HG03280 (cell line): ENCODE measurements around the gene SRSF6.
"Not testable (repeated sequence)": the region's sequence is repeated elsewhere in the genome, so short reads cannot be mapped to it uniquely, and the experiment has no call there.

ENCODE experiments used
- ATAC-seq: cut with Tn5 transposase; IDR thresholded peaks from one replicate; pipeline ENCODE4 v1.9.1; 2021; ENCODE audit warnings: mild to moderate bottlenecking, moderate library complexity; ENCODE audit not compliant: unreplicated experiment

SRSF6 gene

DNA sequence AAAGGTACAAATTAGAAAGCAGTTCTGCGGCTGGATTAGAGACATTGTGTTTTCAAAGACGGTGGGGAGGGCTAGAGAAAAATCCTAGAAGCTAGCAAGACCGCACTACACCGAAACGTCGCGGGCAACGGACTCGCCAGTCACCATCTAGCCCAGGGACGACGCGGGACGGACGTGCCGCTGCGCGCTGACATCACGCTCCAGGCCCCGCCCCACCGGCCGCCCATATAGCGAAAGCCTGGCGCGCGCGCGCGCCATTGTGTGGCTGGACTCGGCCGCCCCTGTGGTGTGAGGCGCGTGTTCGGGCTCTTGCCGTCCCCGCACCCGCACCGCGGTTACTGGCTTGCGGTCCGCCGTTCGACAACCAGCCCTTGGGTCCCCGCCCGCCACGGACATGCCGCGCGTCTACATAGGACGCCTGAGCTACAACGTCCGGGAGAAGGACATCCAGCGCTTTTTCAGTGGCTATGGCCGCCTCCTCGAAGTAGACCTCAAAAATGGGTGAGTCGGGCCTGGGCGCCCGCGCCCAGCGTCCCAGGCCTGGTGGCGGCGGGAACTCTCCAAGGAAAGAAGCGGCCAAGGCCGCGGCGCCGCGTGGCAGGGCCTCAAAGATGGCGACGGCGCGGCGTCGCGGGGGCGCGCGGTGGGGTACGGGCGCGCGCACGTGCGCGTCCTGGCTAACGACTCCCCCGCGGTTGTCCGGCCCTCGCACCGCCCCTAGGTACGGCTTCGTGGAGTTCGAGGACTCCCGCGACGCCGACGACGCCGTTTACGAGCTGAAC, at the start of gene SRSF6:
Gene SRSF6, plus strand, starts transcription at position 257 of the 782 bp plus-strand sequence. Its CDS starts 138 bp downstream, at position 395.
- ATAC-seq = peak; percentile 86

GRCh38 chr20:43408848-43409576, 48.7 kb upstream of the SRSF6 start:
- no peak for ATAC-seq

DNA sequence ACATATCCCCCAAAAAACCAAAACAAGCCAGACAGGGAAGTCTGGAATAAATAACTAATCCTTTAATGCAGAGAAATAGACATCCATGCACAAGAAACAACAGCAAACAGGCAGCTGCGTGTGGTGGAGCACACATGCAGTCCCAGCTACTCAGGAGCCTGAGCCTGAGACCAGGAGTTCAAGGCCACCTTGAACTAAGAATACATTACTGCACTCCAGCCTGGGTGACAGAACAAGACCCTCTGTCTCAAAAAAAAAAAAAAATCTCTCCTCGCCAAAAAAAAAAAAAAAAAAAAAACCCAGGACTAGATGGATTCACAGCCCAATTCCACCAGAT, 48.2 kb upstream of the SRSF6 start:
- ATAC-seq = no peak

DNA sequence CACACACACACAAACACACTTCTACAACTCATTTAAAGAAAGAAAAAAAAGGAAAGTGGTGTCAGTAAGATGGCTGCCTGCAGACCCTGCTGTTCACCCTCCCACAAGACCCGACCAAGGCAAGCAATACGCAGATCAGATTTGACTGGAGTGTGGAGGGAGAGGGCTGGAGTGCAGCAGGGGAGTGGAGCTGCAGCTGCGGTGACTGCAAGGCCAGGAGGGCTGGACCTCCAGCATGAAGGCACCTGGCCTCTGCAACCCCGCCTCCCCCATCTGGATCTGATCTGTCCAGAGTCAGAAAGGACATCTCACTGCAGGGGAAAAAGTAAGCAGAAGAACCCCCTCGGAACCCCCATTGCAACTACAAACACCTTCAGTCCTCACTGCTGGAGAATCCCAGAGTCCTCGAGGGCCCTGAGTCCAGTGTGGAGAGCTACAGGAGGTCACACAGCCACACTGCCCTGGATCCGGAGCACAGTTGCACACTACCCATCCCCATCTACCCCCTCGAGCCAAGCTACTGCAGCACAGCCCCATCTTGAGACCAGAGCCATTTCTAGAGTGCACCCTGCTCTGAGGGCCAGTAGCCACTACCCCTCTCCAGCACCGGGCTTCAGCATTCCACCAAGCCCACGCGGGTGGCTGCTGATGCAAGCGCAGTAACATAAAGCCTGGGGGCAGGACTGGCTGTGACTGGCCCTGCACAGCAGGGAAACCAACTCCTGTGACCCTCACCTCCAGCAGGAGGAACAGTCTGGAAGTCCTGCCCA, 41.9 kb upstream of the SRSF6 start:
- no peak for ATAC-seq

GRCh38 chr20:43416591-43417228, 41.0 kb upstream of the SRSF6 start:
- ATAC-seq = no peak

DNA sequence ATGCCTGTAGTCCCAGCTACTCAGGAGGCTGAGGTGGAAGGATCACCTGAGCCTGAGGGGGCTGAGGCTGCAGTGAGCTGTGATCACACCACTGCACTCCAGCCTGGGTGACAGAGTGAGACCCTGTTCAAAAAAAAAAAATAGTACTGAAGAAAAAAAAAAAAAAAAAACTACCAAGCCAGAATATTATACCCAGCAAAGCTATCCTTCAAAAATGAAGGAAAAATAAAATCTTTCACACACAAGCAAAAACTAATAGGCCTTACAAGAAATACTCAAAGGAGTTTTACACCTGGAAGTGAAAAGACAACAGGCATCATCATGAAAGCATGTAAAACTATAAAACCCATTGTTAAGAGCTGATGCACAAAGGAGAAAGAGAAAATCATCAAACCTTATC, 37.5 kb upstream of the SRSF6 start:
- no peak for ATAC-seq

DNA sequence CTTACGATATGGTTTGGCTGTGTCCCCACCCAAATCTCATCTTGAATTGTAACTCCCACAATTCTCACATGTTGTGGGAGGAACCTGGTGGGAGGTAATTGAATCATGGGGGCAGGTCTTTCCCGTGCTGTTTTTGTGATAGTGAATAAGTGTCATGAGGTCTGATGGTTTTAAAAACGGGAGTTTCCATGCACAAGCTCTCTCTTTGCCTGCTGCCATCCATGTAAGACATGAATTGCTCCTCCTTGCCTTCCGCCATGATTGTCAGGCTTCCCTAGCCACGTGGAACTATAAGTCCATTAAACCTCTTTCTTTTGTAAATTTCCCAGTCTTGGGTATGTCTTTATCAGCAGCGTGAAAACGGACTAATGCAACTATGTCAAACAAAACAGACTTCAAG, 36.8 kb upstream of the SRSF6 start:
- not testable (repeated sequence) for ATAC-seq

DNA sequence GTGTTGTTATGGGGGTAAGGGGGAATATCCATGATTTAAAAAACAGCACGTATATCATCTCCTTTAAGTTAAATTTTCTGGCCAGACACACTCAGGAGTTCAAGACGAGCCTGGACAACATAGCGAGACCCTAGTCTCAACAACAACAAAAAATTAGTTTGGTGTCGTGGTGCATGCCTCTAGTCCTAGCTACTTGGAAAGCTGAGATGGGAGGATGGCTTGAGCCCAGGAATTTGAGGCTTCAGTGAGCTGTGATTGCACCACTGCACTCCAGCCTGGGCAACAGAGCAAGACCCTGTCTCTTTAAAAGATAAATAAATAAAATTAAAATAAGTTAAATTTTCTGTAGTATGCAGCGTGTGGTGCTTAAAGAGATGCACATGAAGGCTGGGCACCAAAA, 31.5 kb upstream of the SRSF6 start:
- no peak for ATAC-seq

DNA sequence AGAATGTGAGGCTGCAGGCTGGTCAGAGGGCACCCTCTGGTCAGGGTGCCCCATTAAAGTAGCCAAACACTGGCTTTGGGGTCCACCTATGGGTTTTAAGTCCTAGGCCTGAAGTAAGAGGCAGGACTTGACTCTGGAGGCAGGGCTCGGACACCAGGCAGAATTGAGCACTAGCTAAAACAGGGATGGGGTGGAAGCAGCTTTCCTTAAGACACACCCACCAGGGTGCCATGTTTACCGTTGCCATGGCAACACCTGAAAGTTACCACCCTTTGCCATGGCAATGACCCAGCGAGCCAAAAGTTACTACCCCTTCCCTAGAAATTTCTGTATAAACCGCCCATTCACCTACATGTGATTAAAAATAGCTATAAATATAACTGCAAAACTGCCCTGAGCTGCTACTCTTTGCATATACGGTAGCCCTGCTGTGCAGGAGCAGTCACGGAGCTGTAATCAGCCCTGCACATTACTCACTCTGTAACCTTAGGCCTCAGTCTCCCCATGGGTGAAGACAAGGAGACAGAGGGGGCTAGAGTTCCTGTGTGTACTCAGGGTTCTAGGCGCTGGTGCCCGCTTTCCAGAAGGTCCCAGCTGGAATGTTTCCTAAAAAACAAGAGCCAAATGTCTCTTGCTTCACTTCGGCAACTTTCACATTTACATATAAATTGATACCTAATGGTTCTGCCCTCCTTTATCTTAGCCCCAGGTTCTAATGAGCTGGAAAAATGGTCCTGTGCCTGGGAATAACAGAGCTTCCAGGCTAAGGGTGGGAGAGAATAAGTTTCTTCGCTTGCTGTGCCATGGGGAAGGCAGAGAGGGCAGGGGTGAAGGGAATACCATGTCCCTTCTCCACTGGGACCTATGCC, 27.2 kb upstream of the SRSF6 start:
- ATAC-seq = no peak

- no peak for ATAC-seq
Observed at GRCh38 chr20:43431134-43431519, 26.6 kb upstream of the SRSF6 start.

GRCh38 chr20:43432498-43432897, 25.2 kb upstream of the SRSF6 start:
- ATAC-seq = no peak

DNA sequence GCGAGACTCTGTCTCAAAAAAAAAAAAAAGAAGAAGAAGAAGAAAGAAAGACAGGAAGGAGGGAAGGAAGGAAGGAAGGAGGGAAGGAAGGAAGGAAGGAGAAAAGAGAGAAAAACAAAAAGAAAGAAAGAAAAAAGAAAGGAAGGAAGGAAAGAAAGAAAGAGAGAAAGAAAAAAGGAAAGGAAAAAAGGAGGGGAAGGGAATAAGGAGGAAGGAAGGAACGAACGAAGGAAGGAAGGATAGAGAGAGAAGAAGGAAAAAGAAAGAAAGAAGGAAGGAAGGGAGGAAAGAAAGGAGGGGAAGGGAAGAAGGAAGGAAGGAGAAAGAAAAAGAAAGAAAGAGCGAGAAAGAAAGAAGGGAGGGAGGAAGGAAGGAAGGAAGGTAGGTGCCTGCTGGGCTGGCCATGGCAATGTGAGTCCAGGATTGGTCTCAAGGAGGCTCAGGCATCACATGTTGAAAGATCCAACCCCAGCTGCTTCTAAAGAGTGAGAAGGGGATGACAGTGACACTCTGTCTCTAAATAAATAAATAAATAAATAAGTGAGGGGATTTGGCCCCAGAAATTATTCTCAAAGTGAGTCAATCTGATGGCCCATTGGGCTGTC, 24.3 kb upstream of the SRSF6 start:
- no peak for ATAC-seq

DNA sequence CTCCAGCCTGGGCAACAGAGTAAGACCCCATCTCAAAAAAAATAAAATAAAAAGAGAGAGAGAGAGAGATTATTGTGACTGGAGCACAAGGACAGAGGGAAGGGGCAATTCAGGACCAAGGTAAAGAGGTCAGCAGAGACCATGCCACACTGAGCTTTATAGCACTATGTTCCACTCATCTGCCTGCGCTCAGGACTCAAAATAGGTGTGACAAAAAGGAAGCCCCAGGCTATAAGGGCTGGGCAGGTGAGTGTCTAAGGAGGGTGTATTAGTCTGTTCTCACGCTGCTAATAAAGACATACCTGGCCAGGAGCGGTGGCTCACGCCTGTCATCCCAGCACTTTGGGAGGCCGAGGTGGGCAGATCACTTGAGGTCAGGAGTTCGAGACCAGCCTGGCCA, 23.1 kb upstream of the SRSF6 start:
- ATAC-seq = no peak

DNA sequence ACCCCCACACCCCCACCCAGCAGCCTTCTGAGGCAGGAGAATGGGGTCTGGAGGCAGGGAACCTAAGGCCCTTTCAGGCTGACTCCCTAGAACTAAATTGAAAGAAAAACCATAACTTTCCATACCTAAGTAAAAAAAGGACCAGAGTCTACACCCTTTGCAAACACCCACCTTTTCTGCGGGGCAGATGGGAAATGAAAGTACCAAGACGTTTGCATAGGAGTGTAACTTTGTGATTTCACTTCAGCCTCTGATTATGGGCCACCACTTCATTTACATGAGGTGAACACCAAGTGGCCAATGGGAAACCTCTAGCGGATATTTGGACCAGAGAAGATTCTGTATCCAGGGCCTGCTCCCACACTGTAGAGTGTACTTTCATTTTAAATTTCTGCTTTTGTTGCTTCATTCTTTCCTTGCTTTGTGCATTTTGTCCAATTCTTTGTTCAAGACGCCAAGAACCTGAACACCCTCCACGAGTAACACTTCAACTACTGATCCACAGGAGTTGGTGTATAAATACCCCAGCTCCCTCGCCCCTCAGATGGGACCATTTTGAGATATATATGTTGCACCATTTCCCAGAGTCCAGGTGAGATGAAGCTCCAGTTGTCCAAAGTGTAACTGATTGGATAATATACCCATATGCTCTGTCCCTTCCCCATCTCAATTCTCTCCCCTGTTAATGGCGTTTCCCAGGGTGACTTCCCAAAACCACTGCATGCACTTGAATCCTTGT, 18.9 kb upstream of the SRSF6 start:
- peak; percentile 87 for ATAC-seq

- no peak for ATAC-seq
Observed at GRCh38 chr20:43440531-43440930, 17.2 kb upstream of the SRSF6 start.

DNA sequence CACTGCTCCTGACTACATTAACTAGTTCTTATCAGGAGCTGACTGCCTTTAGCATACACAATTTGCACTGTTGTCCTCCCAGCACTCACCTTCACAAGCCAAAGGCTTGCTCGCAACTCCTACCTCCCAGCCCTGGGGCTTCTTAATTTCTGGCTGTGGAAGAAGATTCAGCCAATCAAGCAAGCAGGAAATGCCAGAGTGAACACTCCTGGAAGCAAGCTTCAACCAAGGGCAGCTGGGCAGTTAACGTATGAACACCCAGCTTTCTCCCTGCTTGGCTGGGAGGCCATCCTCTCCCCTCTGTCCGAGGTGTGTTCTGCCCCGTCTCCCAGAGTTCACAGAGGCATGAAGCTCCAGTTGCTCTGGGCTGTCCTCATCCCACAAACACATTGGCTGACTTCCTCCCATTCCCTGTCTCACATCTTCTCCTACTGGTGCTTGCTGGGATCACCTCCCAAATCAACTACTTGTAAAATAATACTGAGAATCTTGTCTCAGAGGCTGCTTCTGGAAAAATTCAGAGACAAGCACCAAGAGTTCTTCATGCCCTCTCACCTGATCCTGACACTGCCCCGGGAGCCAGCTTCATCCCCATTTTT, 15.3 kb upstream of the SRSF6 start:
- no peak for ATAC-seq

DNA sequence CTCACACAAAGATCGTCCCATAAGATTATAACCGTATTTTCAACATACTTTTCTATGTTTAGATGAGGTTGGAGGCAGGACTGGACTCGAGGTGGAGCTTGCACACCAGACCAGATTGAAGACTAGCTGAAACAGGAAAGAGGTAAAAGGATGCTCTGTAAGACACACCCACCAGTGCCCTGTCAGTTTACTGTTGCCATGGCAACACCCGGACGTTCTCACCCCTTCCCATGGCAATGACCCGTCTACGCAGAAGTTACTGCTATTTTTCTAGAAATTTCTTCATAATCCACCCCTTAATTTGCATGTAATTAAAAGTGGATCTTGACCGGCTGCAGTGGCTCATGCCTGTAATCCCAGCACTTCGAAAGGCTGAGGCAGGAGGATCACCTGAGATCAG, 13.6 kb upstream of the SRSF6 start:
- no peak for ATAC-seq

GRCh38 chr20:43446361-43446879, 11.3 kb upstream of the SRSF6 start:
- no peak for ATAC-seq

DNA sequence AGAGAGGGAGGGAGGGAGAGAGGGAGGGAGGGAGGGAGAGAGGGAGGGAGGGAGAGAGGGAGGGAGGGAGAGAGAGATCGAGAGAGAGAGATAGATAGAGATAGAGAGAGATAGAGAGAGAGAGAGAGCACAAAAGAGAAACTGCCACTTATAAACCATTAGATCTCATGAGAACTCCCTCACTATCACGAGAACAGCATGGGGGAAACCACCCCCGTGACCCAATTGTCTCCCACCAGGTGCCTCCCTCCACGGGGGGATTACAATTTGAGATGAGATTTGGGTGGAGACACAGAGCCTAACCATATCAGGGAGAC, 9.3 kb upstream of the SRSF6 start:
- ATAC-seq = not testable (repeated sequence)
